Gastrocnemius medialis (tissue), 4 donors: ENCODE data around the gene CAMSAP1.

ENCODE experiments used
- POLR2A ChIP-seq, 2 donors: fragments of 450-650 bp; IDR thresholded peaks; one replicate each; pipeline ENCODE4 v1.6.1; 2017; ENCODE audit warnings: antibody characterized with exemption in 2 of 2, mild to moderate bottlenecking in 2 of 2, moderate library complexity in 2 of 2
- TF ChIP-seq, protein P1 (sequence below), 5 experiments: fragments of 450-650 bp in 3 of 5; fragments of 200-600 bp in 2 of 5; sonication (generic) in 2 of 5; IDR thresholded peaks in 4 of 5; conservative IDR thresholded peaks in 1 of 5; 1 replicate in 4 of 5; 2 replicates in 1 of 5; pipeline ENCODE4 v1.5.1; 2016 to 2019; ENCODE audit warnings: antibody characterized with exemption in 5 of 5, mild to moderate bottlenecking in 3 of 5, moderate library complexity in 3 of 5

DNA sequence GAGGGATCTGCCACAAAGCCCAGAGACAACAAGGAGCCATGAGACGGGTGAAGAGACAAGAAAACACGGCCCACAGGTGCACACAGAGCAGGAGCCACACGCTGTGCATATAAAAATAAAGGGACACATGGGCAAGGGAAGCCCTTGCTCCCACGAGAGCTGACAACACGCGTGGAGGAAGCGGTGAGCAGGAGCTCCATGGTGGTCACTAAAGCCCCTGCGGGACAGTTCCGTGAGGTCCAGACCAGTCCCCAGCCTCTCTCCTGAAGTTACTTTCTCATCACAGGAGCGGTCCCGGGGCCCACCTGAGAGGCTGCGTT is 90.7 kb downstream of the CAMSAP1 start:
- TF ChIP-seq, protein P1, sequence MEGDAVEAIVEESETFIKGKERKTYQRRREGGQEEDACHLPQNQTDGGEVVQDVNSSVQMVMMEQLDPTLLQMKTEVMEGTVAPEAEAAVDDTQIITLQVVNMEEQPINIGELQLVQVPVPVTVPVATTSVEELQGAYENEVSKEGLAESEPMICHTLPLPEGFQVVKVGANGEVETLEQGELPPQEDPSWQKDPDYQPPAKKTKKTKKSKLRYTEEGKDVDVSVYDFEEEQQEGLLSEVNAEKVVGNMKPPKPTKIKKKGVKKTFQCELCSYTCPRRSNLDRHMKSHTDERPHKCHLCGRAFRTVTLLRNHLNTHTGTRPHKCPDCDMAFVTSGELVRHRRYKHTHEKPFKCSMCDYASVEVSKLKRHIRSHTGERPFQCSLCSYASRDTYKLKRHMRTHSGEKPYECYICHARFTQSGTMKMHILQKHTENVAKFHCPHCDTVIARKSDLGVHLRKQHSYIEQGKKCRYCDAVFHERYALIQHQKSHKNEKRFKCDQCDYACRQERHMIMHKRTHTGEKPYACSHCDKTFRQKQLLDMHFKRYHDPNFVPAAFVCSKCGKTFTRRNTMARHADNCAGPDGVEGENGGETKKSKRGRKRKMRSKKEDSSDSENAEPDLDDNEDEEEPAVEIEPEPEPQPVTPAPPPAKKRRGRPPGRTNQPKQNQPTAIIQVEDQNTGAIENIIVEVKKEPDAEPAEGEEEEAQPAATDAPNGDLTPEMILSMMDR (IDR thresholded peaks at IDR 0.05 in 4 of 5, conservative IDR thresholded peaks at IDR 0.05 in 1 of 5) = no peak
- TF ChIP-seq POLR2A (IDR thresholded peaks at IDR 0.05) = no peak
